Esophagus muscularis mucosa (tissue), 4 donors: ENCODE results near the gene FGF22. TPM values are rescaled to one million over a fixed set of nuclear protein-coding genes. Genes with fewer than 3 reads are reported as not detected.

Experiments
- DNase-seq: peaks from one replicate; pipeline ENCODE4 v3.0.0-alpha.2; 2017; ENCODE audit errors: extremely low spot score
- H3K27ac ChIP-seq, 4 donors: fragments of 200-600 bp; sonication (generic); replicated peaks in 1 of 4; 1 replicate in 3 of 4; 2 replicates in 1 of 4; pipeline ENCODE4 v1.5.1; 2016 to 2019; ENCODE audit warnings: mild to moderate bottlenecking in 1 of 4
- H3K27me3 ChIP-seq, 4 donors: fragments of 200-600 bp; sonication (generic); one replicate each; pipeline versions ENCODE4 v1.5.1 to v1.6.0; 2016 to 2019
- H3K36me3 ChIP-seq, 4 donors: fragments of 200-600 bp; sonication (generic); one replicate each; pipeline ENCODE4 v1.5.1; 2016 to 2019
- H3K4me1 ChIP-seq, 4 donors: fragments of 200-600 bp; sonication (generic); one replicate each; pipeline ENCODE4 v1.5.1; 2016 to 2019
- H3K4me3 ChIP-seq, 4 donors: fragments of 200-600 bp; sonication (generic); 1 replicate in 2 of 4; 2 replicates in 2 of 4; pipeline ENCODE4 v1.5.1; 2016 to 2019; ENCODE audit warnings: mild to moderate bottlenecking in 4 of 4, moderate library complexity in 1 of 4
- H3K9me3 ChIP-seq, 4 donors: fragments of 200-600 bp; sonication (generic); 1 replicate in 3 of 4; 2 replicates in 1 of 4; pipeline ENCODE4 v1.5.1; 2016 to 2019
- CTCF ChIP-seq, 3 experiments: fragments of 200-600 bp in 2 of 3; fragments of 450-650 bp in 1 of 3; sonication (generic) in 2 of 3; IDR thresholded peaks; one replicate each; pipeline ENCODE4 v1.5.1; 2017 to 2019; ENCODE audit warnings: antibody characterized with exemption in 3 of 3, mild to moderate bottlenecking in 2 of 3, moderate library complexity in 1 of 3
- EP300 ChIP-seq: sonication (generic); formaldehyde crosslinking; IDR thresholded peaks from one replicate; pipeline ENCODE4 v1.6.1; 2017; ENCODE audit warnings: antibody characterized with exemption
- POLR2A ChIP-seq: fragments of 450-650 bp; IDR thresholded peaks from one replicate; pipeline ENCODE4 v1.6.1; 2017; ENCODE audit warnings: antibody characterized with exemption, moderate library complexity, mild to moderate bottlenecking, low read depth
- POLR2AphosphoS5 ChIP-seq, 2 donors: sonication (generic); formaldehyde crosslinking; IDR thresholded peaks; one replicate each; pipeline ENCODE4 v1.6.1; 2017; ENCODE audit warnings: antibody characterized with exemption in 2 of 2
- WGBS: methylation state at CpG from one replicate; pipeline ENCODE4 v1.1.5; 2018; 5-methylcytosine and 5-hydroxymethylcytosine counted together
- intact Hi-C: fragments of 100-400 bp; cut with DNase I; formaldehyde crosslinking; loops from one replicate; pipeline ENCODE4 v1.15.1; 2023
- total RNA-seq, 4 donors: library from RNA; depleted of rRNA; stranded (reverse); fragments of >200 nt; gene quantifications; one replicate each; pipeline versions ENCODE4 v1.1.0 to v1.2.1, GENCODE V29; 2016

Gene FGF22
- total RNA-seq, 4 donors from 2014 or later = 0.50 to 2.1 (median 1.4) TPM

- Histone ChIP-seq H3K4me1 (peaks cover 54 to 87% (median 65%) of the 10 kb centered on the region in 4 donors), H3K36me3 (peaks cover 14 to 46% (median 34%) of the 10 kb centered on the region in 4 donors), H3K27me3 (no peaks in the 10 kb centered on the region), H3K27ac (no peak overlapping the region), H3K4me3 (no peak overlapping the region), H3K9me3 (no peaks in the 10 kb centered on the region)
- no peak for TF ChIP-seq POLR2AphosphoS5 (IDR thresholded peaks at IDR 0.05)
- no peak for TF ChIP-seq POLR2A
- TF ChIP-seq EP300 = no peak
- TF ChIP-seq CTCF (IDR thresholded peaks at IDR 0.05) = no peak
- intact Hi-C loops = no loop called here
- no peak for DNase-seq
- WGBS = 88% methylated on average over 29 of the region's 43 CpGs
Measured at GRCh38 chr19:656751-657559, 17.3 kb downstream of the FGF22 start.

GRCh38 chr19:657611-658010 lies 17.9 kb downstream of the FGF22 start:
- TF ChIP-seq EP300 (no peak), POLR2A (no peak), CTCF (IDR thresholded peaks at IDR 0.05) (no peak), POLR2AphosphoS5 (IDR thresholded peaks at IDR 0.05) (no peak)
- H3K27me3 ChIP-seq = no peaks in the 10 kb centered on the region
- intact Hi-C loops = no loop called here
- H3K9me3 ChIP-seq = no peaks in the 10 kb centered on the region
- H3K36me3 ChIP-seq = peaks cover 9 to 40% (median 28%) of the 10 kb centered on the region in 4 donors
- no peak overlapping the region for H3K4me3 ChIP-seq
- WGBS = 80% methylated on average over 14 of the region's 19 CpGs
- H3K4me1 ChIP-seq = peaks cover 55 to 88% (median 70%) of the 10 kb centered on the region in 4 donors
- no peak overlapping the region for H3K27ac ChIP-seq
- DNase-seq = no peak

- TF ChIP-seq CTCF (IDR thresholded peaks at IDR 0.05) (no peak), EP300 (no peak), POLR2AphosphoS5 (IDR thresholded peaks at IDR 0.05) (no peak), POLR2A (no peak)
- intact Hi-C loops = no loop called here
- 74% methylated on average over 23 of the region's 33 CpGs for WGBS
- no peaks in the 10 kb centered on the region for H3K9me3 ChIP-seq
- H3K4me1 ChIP-seq = peaks cover 55 to 85% (median 70%) of the 10 kb centered on the region in 4 donors
- H3K4me3 ChIP-seq = no peak overlapping the region
- peaks cover 7 to 33% (median 21%) of the 10 kb centered on the region in 4 donors for H3K36me3 ChIP-seq
- no peak for DNase-seq
- no peaks in the 10 kb centered on the region for H3K27me3 ChIP-seq
- no peak overlapping the region for H3K27ac ChIP-seq
Measured at GRCh38 chr19:658059-658839, 18.6 kb downstream of the FGF22 start.

- TF ChIP-seq CTCF (IDR thresholded peaks at IDR 0.05) = no peak
- no peak for TF ChIP-seq POLR2A
- no peak for TF ChIP-seq POLR2AphosphoS5 (IDR thresholded peaks at IDR 0.05)
- no peak for TF ChIP-seq EP300
- Histone ChIP-seq H3K4me1 (peaks cover 62 to 85% (median 79%) of the 10 kb centered on the region in 4 donors), H3K4me3 (no peak overlapping the region)
Measured at GRCh38 chr19:658916-659839, 19.5 kb downstream of the FGF22 start.

More at GRCh38 chr19:658916-659839, 19.5 kb downstream of the FGF22 start:
- peaks cover 0 to 24% (median 12%) of the 10 kb centered on the region in 4 donors for H3K36me3 ChIP-seq
- H3K27ac ChIP-seq = no peak overlapping the region
- no peaks in the 10 kb centered on the region for H3K27me3 ChIP-seq
- no peak for DNase-seq
- 68% methylated on average over 28 of the region's 50 CpGs for WGBS
- intact Hi-C loops = no loop called here
- H3K9me3 ChIP-seq = no peaks in the 10 kb centered on the region
